Activated T-helper 1 cell treated with anti-CD3 and anti-CD28 coated beads, Interleukin-12 subunit alpha, Interleukin-12 subunit beta, Interleukin-2, Interleukin-4 antibody, amounts not matched to agents 30 ng/mL and 10 ng/mL and 1 ng/mL, durations not matched to agents 14 hours and 24 hours and 36 hours (primary cell): Measurements from ENCODE around the gene SPTBN4. TPM values are rescaled to one million over a fixed set of nuclear protein-coding genes. Genes with fewer than 3 reads are reported as not detected.
A peak's percentile ranks its signal among the peaks of the same experiment; 100 is the strongest.
"Not testable (repeated sequence)": the region's sequence is repeated elsewhere in the genome, so short reads cannot be mapped to it uniquely, and the experiment has no call there.

Source experiments
- DNase-seq: peaks from one replicate; pipeline ENCODE4 v3.0.0; 2021; ENCODE audit warnings: low spot score
- H3K27ac Mint-ChIP-seq: one replicate; pipeline ENCODE4 v1.8.0; 2021; ENCODE audit warnings: mild to moderate bottlenecking, mixed read lengths
- H3K27me3 Mint-ChIP-seq: one replicate; pipeline ENCODE4 v1.8.0; 2022; ENCODE audit warnings: mild to moderate bottlenecking, moderate library complexity, mixed read lengths; ENCODE audit not compliant: insufficient read depth
- H3K36me3 Mint-ChIP-seq: one replicate; pipeline ENCODE4 v1.8.0; 2021; ENCODE audit warnings: low read depth, mixed read lengths
- H3K4me1 Mint-ChIP-seq: one replicate; pipeline ENCODE4 v1.8.0; 2021; ENCODE audit warnings: low read depth, mixed read lengths
- H3K4me3 Mint-ChIP-seq: one replicate; pipeline ENCODE4 v1.8.0; 2021; ENCODE audit warnings: mild to moderate bottlenecking, moderate library complexity, mixed read lengths
- H3K9me3 Mint-ChIP-seq: one replicate; pipeline ENCODE4 v1.8.0; 2021; ENCODE audit warnings: mixed read lengths
- intact Hi-C: fragments of 100-400 bp; cut with micrococcal nuclease; formaldehyde crosslinking; loops from one replicate; pipeline ENCODE4 v1.15.1; 2024
- total RNA-seq: library from RNA; stranded (reverse); gene quantifications from 2 replicates; pipeline ENCODE4 v1.2.3, GENCODE V29; 2022

Gene SPTBN4
- total RNA-seq, 1 donor from 2014 or later: 0.21 TPM

- H3K4me1 Mint-ChIP-seq, H3K4me3 Mint-ChIP-seq, H3K9me3 Mint-ChIP-seq, H3K36me3 Mint-ChIP-seq, H3K27ac Mint-ChIP-seq, DNase-seq: not testable (repeated sequence)
- peaks cover 12% of the 10 kb centered on the region for H3K27me3 Mint-ChIP-seq
- intact Hi-C loops: loop anchor here (2.0 kb wide), 1 partner anchor 217 kb away; no protein-coding TSS in a partner anchor
Measured at GRCh38 chr19:40521900-40522299, 55.1 kb downstream of the SPTBN4 start.

DNA sequence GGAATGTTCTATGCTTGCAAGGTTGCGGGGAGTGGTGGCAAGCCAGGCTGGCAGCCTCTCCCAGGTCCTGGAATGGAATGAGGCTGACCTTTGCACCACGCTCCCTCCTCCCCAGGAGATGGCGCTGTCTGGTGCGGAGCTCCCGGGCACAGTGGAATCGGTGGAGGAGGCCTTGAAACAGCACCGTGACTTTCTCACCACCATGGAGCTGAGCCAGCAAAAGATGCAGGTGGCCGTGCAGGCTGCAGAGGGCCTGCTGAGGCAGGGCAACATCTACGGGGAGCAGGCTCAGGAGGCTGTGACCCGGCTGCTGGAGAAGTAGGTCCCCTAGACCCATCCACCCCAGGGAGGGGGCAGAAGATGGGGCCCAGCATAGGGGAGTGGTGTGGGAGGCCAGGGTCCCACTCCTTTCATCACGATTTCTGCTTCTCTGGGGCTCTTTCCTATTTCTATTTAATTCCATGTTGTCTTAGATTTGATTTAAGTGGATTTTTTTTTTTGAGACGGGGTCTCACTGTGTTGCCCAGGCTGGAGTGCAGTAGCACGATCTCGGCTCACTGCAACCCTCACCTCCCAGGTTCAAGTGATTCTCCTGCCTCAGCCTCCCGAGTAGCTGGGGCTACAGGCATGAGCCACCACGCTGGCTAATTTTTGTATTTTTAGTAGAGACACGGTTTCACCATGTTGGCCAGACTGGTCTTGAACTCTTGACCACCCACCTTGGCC is 56.7 kb downstream of the SPTBN4 start:
- Mint-ChIP-seq H3K9me3 (no peaks in the 10 kb centered on the region), H3K27me3 (peaks cover 13% of the 10 kb centered on the region), H3K36me3 (no peaks in the 10 kb centered on the region), H3K4me3 (no peak overlapping the region), H3K27ac (no peak overlapping the region), H3K4me1 (no peaks in the 10 kb centered on the region)
- intact Hi-C loops: loop anchor here (2.0 kb wide), 1 partner anchor 219 kb away; no protein-coding TSS in a partner anchor
- peak; percentile 41 for DNase-seq

GRCh38 chr19:40524133-40524549 is 57.3 kb downstream of the SPTBN4 start:
- Mint-ChIP-seq H3K9me3 (no peaks in the 10 kb centered on the region), H3K4me3 (no peak overlapping the region)
- intact Hi-C loops: no loop called here

GRCh38 chr19:40524655-40525054 is 57.9 kb downstream of the SPTBN4 start:
- no peaks in the 10 kb centered on the region for H3K9me3 Mint-ChIP-seq
- H3K27ac Mint-ChIP-seq: no peak overlapping the region
- intact Hi-C loops: no loop called here
- H3K27me3 Mint-ChIP-seq: peaks cover 19% of the 10 kb centered on the region
- DNase-seq: no peak
- no peak overlapping the region for H3K4me3 Mint-ChIP-seq
- H3K36me3 Mint-ChIP-seq: no peaks in the 10 kb centered on the region
- H3K4me1 Mint-ChIP-seq: peaks cover 3% of the 10 kb centered on the region

More at GRCh38 chr19:40524133-40524549, 57.3 kb downstream of the SPTBN4 start:
- Mint-ChIP-seq H3K27ac (no peak overlapping the region), H3K27me3 (peaks cover 16% of the 10 kb centered on the region), H3K36me3 (no peaks in the 10 kb centered on the region), H3K4me1 (no peaks in the 10 kb centered on the region)
- DNase-seq: no peak

GRCh38 chr19:40525234-40526051 is 58.6 kb downstream of the SPTBN4 start:
- no peak for DNase-seq
- Mint-ChIP-seq H3K4me3 (no peak overlapping the region), H3K27ac (no peak overlapping the region), H3K36me3 (no peaks in the 10 kb centered on the region), H3K9me3 (no peaks in the 10 kb centered on the region), H3K27me3 (peaks cover 18% of the 10 kb centered on the region), H3K4me1 (peaks cover 7% of the 10 kb centered on the region)
- intact Hi-C loops: no loop called here

- Mint-ChIP-seq H3K36me3 (no peaks in the 10 kb centered on the region), H3K27ac (peak overlapping the region; percentile 42), H3K4me1 (peaks cover 13% of the 10 kb centered on the region), H3K9me3 (no peaks in the 10 kb centered on the region), H3K4me3 (no peak overlapping the region), H3K27me3 (peaks cover 29% of the 10 kb centered on the region)
- no peak for DNase-seq
- intact Hi-C loops: loop anchor here (2.0 kb wide), 1 partner anchor 107 kb away; no protein-coding TSS in a partner anchor
Measured at GRCh38 chr19:40528078-40528477, 61.3 kb downstream of the SPTBN4 start.

- H3K4me3 Mint-ChIP-seq: no peak overlapping the region
- H3K9me3 Mint-ChIP-seq: no peaks in the 10 kb centered on the region
- intact Hi-C loops: loop anchor here (1.0 to 2.0 kb wide), 6 partner anchors 21 to 106 kb away; partner anchors contain the start of genes BLVRB and SHKBP1
- no peaks in the 10 kb centered on the region for H3K36me3 Mint-ChIP-seq
- H3K27me3 Mint-ChIP-seq: peaks cover 32% of the 10 kb centered on the region
- no peak for DNase-seq
- peaks cover 13% of the 10 kb centered on the region for H3K4me1 Mint-ChIP-seq
- peak overlapping the region; percentile 42 for H3K27ac Mint-ChIP-seq
Measured at GRCh38 chr19:40528533-40529092, 61.8 kb downstream of the SPTBN4 start.

- peaks cover 35% of the 10 kb centered on the region for H3K27me3 Mint-ChIP-seq
- peaks cover 13% of the 10 kb centered on the region for H3K4me1 Mint-ChIP-seq
- peak; percentile 89 for DNase-seq
- peak overlapping the region; percentile 79 for H3K27ac Mint-ChIP-seq
- intact Hi-C loops: loop anchor here (1.0 to 2.0 kb wide), 6 partner anchors 20 to 105 kb away; partner anchors contain the start of genes BLVRB and SHKBP1
- no peaks in the 10 kb centered on the region for H3K9me3 Mint-ChIP-seq
- H3K36me3 Mint-ChIP-seq: no peaks in the 10 kb centered on the region
- peak overlapping the region; percentile 74 for H3K4me3 Mint-ChIP-seq
Measured at GRCh38 chr19:40529093-40529954, 62.5 kb downstream of the SPTBN4 start.

GRCh38 chr19:40530091-40530901 is 63.5 kb downstream of the SPTBN4 start:
- Mint-ChIP-seq H3K27ac (no peak overlapping the region), H3K4me1 (peaks cover 13% of the 10 kb centered on the region), H3K4me3 (peak overlapping the region; percentile 74), H3K27me3 (peaks cover 35% of the 10 kb centered on the region), H3K36me3 (no peaks in the 10 kb centered on the region), H3K9me3 (no peaks in the 10 kb centered on the region)
- peak; percentile 20 for DNase-seq
- intact Hi-C loops: no loop called here

GRCh38 chr19:40533508-40533907 is 66.7 kb downstream of the SPTBN4 start:
- intact Hi-C loops: no loop called here
- Mint-ChIP-seq H3K27ac (no peak overlapping the region), H3K36me3 (no peaks in the 10 kb centered on the region), H3K27me3 (peaks cover 32% of the 10 kb centered on the region), H3K4me3 (no peak overlapping the region), H3K4me1 (peaks cover 13% of the 10 kb centered on the region), H3K9me3 (no peaks in the 10 kb centered on the region)
- no peak for DNase-seq

GRCh38 chr19:40534148-40534547 is 67.3 kb downstream of the SPTBN4 start:
- H3K4me3 Mint-ChIP-seq: no peak overlapping the region
- no peaks in the 10 kb centered on the region for H3K36me3 Mint-ChIP-seq
- peaks cover 13% of the 10 kb centered on the region for H3K4me1 Mint-ChIP-seq
- intact Hi-C loops: no loop called here
- no peak for DNase-seq
- H3K27ac Mint-ChIP-seq: no peak overlapping the region
- no peaks in the 10 kb centered on the region for H3K9me3 Mint-ChIP-seq
- H3K27me3 Mint-ChIP-seq: peaks cover 29% of the 10 kb centered on the region
